ENCODE data around the gene KCNIP3. TPM values are rescaled to one million over a fixed set of nuclear protein-coding genes. Genes with fewer than 3 reads are reported as not detected.

The KCNIP3 gene
- total RNA-seq, 1 donor, result 2.6 TPM

DNA sequence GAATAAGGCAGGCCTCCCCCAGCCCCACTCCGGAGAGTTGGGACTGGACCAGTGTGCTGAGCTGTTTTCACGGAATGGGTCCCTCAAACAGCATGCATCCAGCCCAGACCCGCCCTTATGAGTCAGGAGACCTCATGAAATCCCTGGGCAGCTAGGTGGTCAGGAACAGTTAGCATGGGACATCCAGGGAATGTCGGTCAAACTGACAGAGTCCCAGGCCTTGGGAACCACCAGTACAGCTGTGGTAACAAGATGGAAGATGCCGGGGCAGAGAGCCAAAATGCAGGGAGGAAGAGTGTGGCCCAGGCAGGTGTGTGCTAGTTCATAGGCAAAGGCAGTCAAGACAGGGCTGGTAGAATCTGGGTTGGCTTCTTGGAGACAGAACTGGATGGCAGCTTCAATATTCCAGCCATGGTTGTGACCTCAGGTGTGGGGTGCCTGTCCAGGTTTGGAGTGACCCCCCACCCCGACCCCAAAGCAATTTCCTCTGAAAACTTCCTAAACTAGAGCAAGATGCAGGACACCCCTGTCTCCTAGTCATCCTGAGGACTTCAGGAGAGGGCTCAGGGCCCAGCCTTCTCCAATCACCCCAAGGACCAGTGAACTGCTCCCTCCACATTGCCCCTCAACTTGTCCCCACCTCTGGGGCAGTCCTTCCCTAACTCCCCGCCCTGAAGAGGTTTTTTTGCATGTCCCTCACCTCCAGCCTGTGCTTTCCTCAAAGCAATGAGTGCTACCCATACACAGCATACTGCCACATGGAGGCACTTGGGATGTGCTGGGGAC, 46.5 kb downstream of the KCNIP3 start:
- TF ChIP-seq, protein P1, sequence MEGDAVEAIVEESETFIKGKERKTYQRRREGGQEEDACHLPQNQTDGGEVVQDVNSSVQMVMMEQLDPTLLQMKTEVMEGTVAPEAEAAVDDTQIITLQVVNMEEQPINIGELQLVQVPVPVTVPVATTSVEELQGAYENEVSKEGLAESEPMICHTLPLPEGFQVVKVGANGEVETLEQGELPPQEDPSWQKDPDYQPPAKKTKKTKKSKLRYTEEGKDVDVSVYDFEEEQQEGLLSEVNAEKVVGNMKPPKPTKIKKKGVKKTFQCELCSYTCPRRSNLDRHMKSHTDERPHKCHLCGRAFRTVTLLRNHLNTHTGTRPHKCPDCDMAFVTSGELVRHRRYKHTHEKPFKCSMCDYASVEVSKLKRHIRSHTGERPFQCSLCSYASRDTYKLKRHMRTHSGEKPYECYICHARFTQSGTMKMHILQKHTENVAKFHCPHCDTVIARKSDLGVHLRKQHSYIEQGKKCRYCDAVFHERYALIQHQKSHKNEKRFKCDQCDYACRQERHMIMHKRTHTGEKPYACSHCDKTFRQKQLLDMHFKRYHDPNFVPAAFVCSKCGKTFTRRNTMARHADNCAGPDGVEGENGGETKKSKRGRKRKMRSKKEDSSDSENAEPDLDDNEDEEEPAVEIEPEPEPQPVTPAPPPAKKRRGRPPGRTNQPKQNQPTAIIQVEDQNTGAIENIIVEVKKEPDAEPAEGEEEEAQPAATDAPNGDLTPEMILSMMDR (IDR thresholded peaks at IDR 0.05; ENCODE audit: insufficient read depth, low read depth, low read length), result no peak
- DNase-seq (ENCODE audit: low read depth), result no peak
- no peak overlapping the region for H3K4me3 ChIP-seq (ENCODE audit: low read depth, low read length)

DNA sequence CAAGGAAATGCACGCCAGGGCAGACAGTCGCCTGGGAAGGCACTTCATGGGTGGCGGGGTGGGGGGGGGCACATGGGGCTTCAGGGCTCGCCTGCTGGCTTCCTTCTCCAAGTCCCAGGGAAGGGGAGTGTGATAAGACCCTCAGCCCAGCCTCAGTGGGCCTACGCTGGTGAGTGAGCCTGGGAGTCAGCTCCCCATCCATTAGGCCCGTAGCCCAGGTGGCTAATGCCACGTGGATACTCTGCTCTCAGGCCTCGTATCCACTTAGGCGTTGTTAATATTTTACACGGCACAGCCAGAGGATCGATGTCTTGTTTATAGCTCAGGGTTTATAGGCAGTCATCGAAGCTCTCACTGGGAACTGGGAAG, 47.1 kb downstream of the KCNIP3 start:
- H3K4me3 ChIP-seq (ENCODE audit: low read depth, low read length), result no peak overlapping the region
- TF ChIP-seq, protein P1 (IDR thresholded peaks at IDR 0.05; ENCODE audit: insufficient read depth, low read depth, low read length), result no peak
- no peak for DNase-seq (ENCODE audit: low read depth)

DNA sequence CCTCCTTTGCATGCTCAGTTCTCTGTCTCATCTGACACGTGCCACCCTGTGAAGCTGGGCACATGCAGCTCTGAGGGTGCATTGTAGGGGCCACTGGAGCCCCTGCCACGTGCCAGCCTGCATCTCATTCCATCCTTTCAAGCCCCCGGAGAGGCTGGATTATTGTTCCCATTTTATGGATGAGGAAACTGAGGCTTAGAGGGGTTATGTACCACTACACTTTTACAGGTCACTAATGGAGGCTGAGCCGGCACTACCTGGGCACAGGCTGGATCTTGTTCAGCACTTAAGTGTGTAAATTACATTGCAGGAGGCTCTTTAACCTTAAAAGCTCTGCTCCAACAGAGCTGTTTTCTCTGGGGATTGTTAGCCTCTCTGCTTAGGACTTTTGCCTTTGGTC, 47.5 kb downstream of the KCNIP3 start:
- no peak overlapping the region for H3K4me3 ChIP-seq (ENCODE audit: low read depth, low read length)
- no peak for DNase-seq (ENCODE audit: low read depth)
- TF ChIP-seq, protein P1 (IDR thresholded peaks at IDR 0.05; ENCODE audit: insufficient read depth, low read depth, low read length), result no peak

DNA sequence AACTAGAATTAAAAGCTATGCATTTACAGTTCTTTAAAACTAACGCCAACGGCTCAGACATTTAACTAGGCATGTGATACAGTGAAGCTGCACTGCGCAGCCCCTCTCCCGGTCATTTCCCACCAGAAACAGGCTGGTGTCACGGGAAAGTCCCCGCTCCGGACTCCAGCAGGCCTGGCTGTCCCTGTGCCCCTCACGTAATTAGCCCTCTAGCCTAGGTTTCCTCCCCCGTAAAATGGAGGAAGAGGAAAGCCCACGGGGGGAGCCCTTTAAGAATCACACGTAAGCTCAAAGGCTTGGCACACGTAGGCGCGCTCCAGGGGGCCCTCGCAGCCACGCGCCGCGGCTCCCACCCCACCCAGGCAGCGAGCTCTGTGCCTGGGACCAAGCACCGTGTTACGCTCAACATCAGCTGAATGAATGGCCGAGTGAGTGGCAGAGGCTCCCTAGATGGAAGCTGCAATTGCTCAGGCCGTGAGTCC, 48.0 kb downstream of the KCNIP3 start:
- TF ChIP-seq, protein P1 (IDR thresholded peaks at IDR 0.05; ENCODE audit: insufficient read depth, low read depth, low read length), result no peak
- peak; percentile 39 for DNase-seq (ENCODE audit: low read depth)
- peak overlapping the region; percentile 57 for H3K4me3 ChIP-seq (ENCODE audit: low read depth, low read length)

DNA sequence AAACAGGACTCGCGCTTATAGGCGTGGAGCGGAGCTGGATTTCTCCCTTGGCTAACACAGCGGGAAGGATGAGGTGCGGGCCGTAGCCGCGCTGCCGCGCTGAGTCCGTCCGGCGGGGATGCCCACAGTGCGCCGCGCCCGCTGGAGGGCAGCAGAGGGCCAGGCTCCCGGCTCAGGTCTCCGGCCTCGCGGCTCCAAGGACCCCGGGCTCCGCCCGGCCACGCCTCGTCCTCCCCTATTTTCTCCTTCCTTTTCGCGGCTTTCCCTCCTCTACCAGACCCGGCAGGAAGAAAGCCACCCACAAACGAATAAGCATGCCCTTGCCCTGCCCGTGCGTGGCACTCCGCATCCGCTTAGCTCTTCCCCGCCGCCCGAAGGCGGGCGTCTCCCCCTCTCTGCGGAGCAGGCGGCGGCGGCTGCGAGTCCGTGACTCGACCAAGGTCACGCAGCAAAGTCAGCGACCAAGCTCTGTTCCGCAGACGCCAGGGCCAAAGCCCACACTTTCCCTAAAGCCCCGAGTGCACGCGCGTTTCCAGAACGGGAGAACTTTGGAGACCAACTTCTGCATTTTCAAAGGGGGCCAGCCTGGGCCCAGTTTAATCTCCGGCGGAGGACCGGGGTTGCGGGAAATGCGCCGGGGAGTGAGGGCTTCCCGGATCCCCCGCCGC, 48.5 kb downstream of the KCNIP3 start:
- DNase-seq (ENCODE audit: low read depth), result peak; percentile 81
- TF ChIP-seq, protein P1 (IDR thresholded peaks at IDR 0.05; ENCODE audit: insufficient read depth, low read depth, low read length), result peak; percentile 90
- H3K4me3 ChIP-seq (ENCODE audit: low read depth, low read length), result peak overlapping the region; percentile 57

DNA sequence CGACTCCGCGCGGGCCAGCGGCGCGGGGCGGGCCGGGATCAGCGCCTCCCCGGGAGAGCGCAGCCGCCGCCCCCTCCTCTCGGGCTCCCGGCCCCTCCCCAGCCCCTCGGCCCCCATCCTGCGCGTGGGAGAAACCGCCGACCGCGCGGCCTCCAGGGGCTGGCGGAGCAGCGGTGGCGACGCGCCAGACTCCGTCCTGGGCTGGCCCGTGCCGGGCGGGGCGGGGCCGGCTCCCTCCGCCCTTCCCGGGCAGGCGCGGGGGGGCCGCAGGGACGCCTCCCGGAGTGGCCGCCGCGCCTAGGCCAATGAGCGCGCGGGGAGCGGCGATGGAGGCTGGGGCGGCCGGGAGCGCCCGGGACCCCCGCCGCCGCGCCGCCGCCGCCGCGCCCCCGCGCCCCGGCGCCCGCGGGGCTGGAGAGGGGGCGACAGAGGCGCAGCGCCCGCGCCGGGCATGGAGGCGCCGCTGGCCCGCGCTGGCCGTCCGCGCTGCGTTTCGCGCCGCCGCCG, 49.1 kb downstream of the KCNIP3 start:
- DNase-seq (ENCODE audit: low read depth), result peak; percentile 42
- TF ChIP-seq, protein P1 (IDR thresholded peaks at IDR 0.05; ENCODE audit: insufficient read depth, low read depth, low read length), result no peak
- H3K4me3 ChIP-seq (ENCODE audit: low read depth, low read length), result peak overlapping the region; percentile 57

Data from fibroblast of villous mesenchyme (primary cell).